ENCODE data around the gene SUPT6H.

GRCh38 chr17:28751600-28752366, 89.8 kb downstream of the SUPT6H start:
- TF ChIP-seq CTCF (IDR thresholded peaks at IDR 0.05) (no peak), POLR2A (IDR thresholded peaks at IDR 0.05) (no peak)
